ENCODE results near the gene RAD21L1. TPM values are rescaled to one million over a fixed set of nuclear protein-coding genes. Genes with fewer than 3 reads are reported as not detected.

RAD21L1 gene
- total and polyA plus RNA-seq, 2 of the 8 experiments (the other 6 are each of a cell fraction or from before 2014, with no cell fraction given) = 0.06 to 0.26 TPM

DNA sequence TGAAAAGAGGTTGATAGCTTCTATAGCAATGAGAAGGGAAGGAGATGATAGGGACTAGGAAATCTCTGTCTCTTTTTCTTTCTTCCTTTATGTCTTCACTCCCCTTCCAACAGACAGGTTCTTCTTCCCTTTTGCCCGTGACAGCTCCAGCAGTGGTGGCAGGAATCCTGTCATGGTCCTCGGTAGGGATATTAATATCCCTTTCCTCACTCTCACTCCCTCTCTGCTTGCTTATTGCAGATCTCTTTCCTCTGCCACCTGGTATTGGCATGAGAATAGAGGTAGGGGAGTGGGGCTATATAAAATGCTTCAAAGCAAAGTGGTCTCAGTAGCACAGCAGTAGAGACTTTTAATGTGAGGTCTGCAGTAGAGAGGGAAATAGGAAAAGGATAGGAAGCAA lies 19.7 kb downstream of the RAD21L1 start (continued):
- TF ChIP-seq, protein P1, sequence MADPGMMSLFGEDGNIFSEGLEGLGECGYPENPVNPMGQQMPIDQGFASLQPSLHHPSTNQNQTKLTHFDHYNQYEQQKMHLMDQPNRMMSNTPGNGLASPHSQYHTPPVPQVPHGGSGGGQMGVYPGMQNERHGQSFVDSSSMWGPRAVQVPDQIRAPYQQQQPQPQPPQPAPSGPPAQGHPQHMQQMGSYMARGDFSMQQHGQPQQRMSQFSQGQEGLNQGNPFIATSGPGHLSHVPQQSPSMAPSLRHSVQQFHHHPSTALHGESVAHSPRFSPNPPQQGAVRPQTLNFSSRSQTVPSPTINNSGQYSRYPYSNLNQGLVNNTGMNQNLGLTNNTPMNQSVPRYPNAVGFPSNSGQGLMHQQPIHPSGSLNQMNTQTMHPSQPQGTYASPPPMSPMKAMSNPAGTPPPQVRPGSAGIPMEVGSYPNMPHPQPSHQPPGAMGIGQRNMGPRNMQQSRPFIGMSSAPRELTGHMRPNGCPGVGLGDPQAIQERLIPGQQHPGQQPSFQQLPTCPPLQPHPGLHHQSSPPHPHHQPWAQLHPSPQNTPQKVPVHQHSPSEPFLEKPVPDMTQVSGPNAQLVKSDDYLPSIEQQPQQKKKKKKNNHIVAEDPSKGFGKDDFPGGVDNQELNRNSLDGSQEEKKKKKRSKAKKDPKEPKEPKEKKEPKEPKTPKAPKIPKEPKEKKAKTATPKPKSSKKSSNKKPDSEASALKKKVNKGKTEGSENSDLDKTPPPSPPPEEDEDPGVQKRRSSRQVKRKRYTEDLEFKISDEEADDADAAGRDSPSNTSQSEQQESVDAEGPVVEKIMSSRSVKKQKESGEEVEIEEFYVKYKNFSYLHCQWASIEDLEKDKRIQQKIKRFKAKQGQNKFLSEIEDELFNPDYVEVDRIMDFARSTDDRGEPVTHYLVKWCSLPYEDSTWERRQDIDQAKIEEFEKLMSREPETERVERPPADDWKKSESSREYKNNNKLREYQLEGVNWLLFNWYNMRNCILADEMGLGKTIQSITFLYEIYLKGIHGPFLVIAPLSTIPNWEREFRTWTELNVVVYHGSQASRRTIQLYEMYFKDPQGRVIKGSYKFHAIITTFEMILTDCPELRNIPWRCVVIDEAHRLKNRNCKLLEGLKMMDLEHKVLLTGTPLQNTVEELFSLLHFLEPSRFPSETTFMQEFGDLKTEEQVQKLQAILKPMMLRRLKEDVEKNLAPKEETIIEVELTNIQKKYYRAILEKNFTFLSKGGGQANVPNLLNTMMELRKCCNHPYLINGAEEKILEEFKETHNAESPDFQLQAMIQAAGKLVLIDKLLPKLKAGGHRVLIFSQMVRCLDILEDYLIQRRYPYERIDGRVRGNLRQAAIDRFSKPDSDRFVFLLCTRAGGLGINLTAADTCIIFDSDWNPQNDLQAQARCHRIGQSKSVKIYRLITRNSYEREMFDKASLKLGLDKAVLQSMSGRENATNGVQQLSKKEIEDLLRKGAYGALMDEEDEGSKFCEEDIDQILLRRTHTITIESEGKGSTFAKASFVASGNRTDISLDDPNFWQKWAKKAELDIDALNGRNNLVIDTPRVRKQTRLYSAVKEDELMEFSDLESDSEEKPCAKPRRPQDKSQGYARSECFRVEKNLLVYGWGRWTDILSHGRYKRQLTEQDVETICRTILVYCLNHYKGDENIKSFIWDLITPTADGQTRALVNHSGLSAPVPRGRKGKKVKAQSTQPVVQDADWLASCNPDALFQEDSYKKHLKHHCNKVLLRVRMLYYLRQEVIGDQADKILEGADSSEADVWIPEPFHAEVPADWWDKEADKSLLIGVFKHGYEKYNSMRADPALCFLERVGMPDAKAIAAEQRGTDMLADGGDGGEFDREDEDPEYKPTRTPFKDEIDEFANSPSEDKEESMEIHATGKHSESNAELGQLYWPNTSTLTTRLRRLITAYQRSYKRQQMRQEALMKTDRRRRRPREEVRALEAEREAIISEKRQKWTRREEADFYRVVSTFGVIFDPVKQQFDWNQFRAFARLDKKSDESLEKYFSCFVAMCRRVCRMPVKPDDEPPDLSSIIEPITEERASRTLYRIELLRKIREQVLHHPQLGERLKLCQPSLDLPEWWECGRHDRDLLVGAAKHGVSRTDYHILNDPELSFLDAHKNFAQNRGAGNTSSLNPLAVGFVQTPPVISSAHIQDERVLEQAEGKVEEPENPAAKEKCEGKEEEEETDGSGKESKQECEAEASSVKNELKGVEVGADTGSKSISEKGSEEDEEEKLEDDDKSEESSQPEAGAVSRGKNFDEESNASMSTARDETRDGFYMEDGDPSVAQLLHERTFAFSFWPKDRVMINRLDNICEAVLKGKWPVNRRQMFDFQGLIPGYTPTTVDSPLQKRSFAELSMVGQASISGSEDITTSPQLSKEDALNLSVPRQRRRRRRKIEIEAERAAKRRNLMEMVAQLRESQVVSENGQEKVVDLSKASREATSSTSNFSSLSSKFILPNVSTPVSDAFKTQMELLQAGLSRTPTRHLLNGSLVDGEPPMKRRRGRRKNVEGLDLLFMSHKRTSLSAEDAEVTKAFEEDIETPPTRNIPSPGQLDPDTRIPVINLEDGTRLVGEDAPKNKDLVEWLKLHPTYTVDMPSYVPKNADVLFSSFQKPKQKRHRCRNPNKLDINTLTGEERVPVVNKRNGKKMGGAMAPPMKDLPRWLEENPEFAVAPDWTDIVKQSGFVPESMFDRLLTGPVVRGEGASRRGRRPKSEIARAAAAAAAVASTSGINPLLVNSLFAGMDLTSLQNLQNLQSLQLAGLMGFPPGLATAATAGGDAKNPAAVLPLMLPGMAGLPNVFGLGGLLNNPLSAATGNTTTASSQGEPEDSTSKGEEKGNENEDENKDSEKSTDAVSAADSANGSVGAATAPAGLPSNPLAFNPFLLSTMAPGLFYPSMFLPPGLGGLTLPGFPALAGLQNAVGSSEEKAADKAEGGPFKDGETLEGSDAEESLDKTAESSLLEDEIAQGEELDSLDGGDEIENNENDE (IDR thresholded peaks at IDR 0.05; ENCODE audit: insufficient replicate concordance, low read length) = no peak
- TF ChIP-seq HDAC6 (IDR thresholded peaks at IDR 0.05; ENCODE audit: low read depth, low read length) (no peak), USF2 (IDR thresholded peaks at IDR 0.05; ENCODE audit: low read length) (no peak), SRF (IDR thresholded peaks at IDR 0.05; ENCODE audit: low read depth, low read length) (no peak), SP4 (IDR thresholded peaks at IDR 0.05; ENCODE audit: low read length) (no peak), RBBP5 (IDR thresholded peaks at IDR 0.05; ENCODE audit: borderline replicate concordance, low read depth, low read length) (no peak), RNF2 (IDR thresholded peaks at IDR 0.05; ENCODE audit: borderline replicate concordance, low read depth, low read length, missing control alignments, poor library complexity, severe bottlenecking) (no peak), BCL11A (IDR thresholded peaks at IDR 0.05; ENCODE audit: low read depth in 2 of 2, low read length in 2 of 2) (no peak)

All from H1 (cell line).